ENCODE results near the gene P2RX1.
A peak's percentile ranks its signal among the peaks of the same experiment; 100 is the strongest.

The P2RX1 gene

DNA sequence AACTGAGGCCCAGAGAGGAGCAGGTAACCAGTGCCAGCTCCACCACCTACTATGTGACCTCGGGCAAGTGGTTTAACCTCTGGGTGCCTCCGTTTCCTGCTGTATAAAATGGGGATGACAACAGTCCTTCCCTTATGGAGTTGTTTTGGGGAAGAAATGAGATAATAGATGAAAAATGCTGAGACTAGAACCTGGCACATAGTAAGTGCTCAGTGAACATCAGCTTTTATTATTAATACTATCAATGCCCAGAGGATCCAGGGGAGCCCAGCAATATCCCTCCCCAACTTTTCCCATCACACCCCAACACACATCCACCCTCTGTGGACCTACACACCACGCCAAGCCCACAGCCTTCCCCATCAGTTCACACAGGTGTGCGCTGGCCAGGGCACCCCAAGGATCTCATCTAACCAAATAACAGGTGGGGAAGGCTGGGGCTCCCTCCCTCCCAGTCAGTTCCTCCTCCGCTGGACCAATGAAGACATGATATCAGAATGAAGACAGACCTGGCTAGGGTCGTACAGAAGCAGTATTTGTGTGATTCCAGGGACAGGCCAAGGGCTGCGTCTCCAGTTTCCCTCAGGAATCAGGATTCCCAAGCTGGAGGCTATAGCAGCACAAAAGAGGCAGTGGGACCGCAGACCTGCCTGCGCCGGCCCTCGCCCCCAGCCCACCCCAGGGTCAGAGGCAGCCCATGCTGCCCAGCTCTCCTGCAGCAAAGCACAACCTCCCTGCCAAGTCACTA, 46.1 kb upstream of the P2RX1 start:
- Histone ChIP-seq H3K36me3 (ENCODE audit: control insufficient read depth, insufficient read depth, low read length) (peaks cover 5% of the 10 kb centered on the region), H3K4me3 (replicated peaks; ENCODE audit: low read depth, low read length) (peak overlapping the region; percentile 86), H3K27me3 (replicated peaks; ENCODE audit: control insufficient read depth, insufficient read depth, low read length) (no peaks in the 10 kb centered on the region)
- DNase-seq (ENCODE audit: extremely low read depth, insufficient read length), result no peak
- TF ChIP-seq, protein P1, sequence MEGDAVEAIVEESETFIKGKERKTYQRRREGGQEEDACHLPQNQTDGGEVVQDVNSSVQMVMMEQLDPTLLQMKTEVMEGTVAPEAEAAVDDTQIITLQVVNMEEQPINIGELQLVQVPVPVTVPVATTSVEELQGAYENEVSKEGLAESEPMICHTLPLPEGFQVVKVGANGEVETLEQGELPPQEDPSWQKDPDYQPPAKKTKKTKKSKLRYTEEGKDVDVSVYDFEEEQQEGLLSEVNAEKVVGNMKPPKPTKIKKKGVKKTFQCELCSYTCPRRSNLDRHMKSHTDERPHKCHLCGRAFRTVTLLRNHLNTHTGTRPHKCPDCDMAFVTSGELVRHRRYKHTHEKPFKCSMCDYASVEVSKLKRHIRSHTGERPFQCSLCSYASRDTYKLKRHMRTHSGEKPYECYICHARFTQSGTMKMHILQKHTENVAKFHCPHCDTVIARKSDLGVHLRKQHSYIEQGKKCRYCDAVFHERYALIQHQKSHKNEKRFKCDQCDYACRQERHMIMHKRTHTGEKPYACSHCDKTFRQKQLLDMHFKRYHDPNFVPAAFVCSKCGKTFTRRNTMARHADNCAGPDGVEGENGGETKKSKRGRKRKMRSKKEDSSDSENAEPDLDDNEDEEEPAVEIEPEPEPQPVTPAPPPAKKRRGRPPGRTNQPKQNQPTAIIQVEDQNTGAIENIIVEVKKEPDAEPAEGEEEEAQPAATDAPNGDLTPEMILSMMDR (IDR thresholded peaks at IDR 0.05; ENCODE audit: insufficient read depth, low read length, poor library complexity, severe bottlenecking), result no peak

DNA sequence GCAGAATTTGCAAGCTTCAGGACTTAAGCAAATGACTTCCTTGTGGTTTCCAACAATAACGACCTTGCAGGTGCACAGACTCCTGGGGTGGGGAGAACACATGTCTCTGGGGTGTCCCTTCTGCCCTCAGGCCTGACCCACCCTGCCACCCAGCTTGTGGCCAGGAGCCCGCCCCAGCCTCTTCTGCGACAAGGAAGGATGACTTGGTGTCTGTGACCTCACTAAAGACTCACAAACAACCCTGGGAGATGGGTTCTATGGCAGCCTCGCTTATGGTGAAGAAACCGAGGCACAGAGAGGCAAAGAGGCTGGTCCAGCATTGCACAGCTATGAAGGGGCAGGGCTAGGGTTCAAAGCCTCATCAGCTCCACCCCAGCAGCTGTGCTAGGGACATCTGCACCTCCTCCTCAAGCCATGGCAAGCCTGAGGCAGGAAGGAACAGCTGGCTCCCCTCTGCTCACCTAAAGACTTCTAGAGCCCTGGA, 45.3 kb upstream of the P2RX1 start:
- TF ChIP-seq, protein P1 (IDR thresholded peaks at IDR 0.05; ENCODE audit: insufficient read depth, low read length, poor library complexity, severe bottlenecking), result no peak
- DNase-seq (ENCODE audit: extremely low read depth, insufficient read length), result peak; percentile 79
- no peaks in the 10 kb centered on the region for H3K27me3 ChIP-seq (replicated peaks; ENCODE audit: control insufficient read depth, insufficient read depth, low read length)
- peaks cover 6% of the 10 kb centered on the region for H3K36me3 ChIP-seq (ENCODE audit: control insufficient read depth, insufficient read depth, low read length)
- H3K4me3 ChIP-seq (replicated peaks; ENCODE audit: low read depth, low read length), result peak overlapping the region; percentile 86

- H3K4me3 ChIP-seq (replicated peaks; ENCODE audit: low read depth, low read length), result no peak overlapping the region
- peaks cover 6% of the 10 kb centered on the region for H3K36me3 ChIP-seq (ENCODE audit: control insufficient read depth, insufficient read depth, low read length)
- no peak for DNase-seq (ENCODE audit: extremely low read depth, insufficient read length)
- H3K27me3 ChIP-seq (replicated peaks; ENCODE audit: control insufficient read depth, insufficient read depth, low read length), result no peaks in the 10 kb centered on the region
- TF ChIP-seq, protein P1 (IDR thresholded peaks at IDR 0.05; ENCODE audit: insufficient read depth, low read length, poor library complexity, severe bottlenecking), result no peak
Observed at GRCh38 chr17:3960764-3961163, 44.5 kb upstream of the P2RX1 start.

- no peaks in the 10 kb centered on the region for H3K27me3 ChIP-seq (replicated peaks; ENCODE audit: control insufficient read depth, insufficient read depth, low read length)
- DNase-seq (ENCODE audit: extremely low read depth, insufficient read length), result no peak
- H3K4me3 ChIP-seq (replicated peaks; ENCODE audit: low read depth, low read length), result no peak overlapping the region
- H3K36me3 ChIP-seq (ENCODE audit: control insufficient read depth, insufficient read depth, low read length), result peaks cover 6% of the 10 kb centered on the region
- TF ChIP-seq, protein P1 (IDR thresholded peaks at IDR 0.05; ENCODE audit: insufficient read depth, low read length, poor library complexity, severe bottlenecking), result no peak
Observed at GRCh38 chr17:3959921-3960601, 43.8 kb upstream of the P2RX1 start.

GRCh38 chr17:3959295-3959899, 43.1 kb upstream of the P2RX1 start:
- Histone ChIP-seq H3K36me3 (ENCODE audit: control insufficient read depth, insufficient read depth, low read length) (peaks cover 8% of the 10 kb centered on the region), H3K27me3 (replicated peaks; ENCODE audit: control insufficient read depth, insufficient read depth, low read length) (no peaks in the 10 kb centered on the region), H3K4me3 (replicated peaks; ENCODE audit: low read depth, low read length) (no peak overlapping the region)
- DNase-seq (ENCODE audit: extremely low read depth, insufficient read length), result no peak
- TF ChIP-seq, protein P1 (IDR thresholded peaks at IDR 0.05; ENCODE audit: insufficient read depth, low read length, poor library complexity, severe bottlenecking), result no peak
